ENCODE measurements around the gene ATP11B. TPM values are rescaled to one million over a fixed set of nuclear protein-coding genes. Genes with fewer than 3 reads are reported as not detected.

Gene ATP11B
- total RNA-seq (2022; extraction: Qiagen RNA extraction; ENCODE audit: low read depth): 7.0 to 13.5 TPM (median 11.4 TPM) in 5 replicates

DNA sequence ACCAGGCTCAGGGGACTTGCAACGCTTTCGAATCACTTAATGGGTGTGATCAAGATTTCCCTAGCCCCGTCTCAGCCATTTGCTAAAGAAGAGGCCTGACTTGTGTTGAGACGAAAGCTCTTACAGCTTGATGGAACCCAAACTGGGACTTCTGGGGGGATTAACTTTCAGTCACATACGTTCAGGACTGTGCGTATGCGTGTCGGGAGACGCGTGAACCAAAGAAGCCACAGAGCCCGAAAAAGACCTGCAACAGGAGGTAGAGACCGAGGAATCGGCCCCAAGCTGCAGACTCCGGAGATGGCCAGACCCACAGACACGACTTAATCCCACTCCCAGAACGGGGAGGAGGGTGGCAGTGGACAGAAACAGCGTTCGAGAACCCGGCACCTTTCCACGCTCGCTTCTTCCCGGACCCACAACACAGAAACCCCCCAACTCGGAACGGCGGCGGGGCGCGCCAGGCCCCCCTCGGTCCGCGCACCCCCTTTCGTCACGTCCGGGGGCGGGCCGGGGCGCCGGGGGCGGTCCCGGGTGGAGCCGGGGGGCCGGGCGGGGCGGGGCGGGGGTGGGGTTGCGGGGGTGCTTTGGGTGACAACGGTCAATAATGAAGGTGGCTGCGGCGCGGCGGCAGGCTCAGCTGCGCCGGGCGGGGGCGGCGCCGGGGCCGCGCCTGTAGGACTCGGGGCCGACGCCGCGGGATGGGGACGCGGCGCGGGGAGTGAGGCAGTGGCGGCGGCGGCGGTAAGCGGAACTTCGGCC lies at the start of gene ATP11B:
Gene ATP11B (plus strand): TSS at position 604 of the 762 bp plus-strand sequence. CDS start 256 bp downstream, outside the sequence.

Other genes starting within 250 kb of the ATP11B start
- gene DCUN1D1, start 187.0 kb downstream of the ATP11B start, total RNA-seq (2022; extraction: Qiagen RNA extraction; ENCODE audit: low read depth): 13.7 to 21.1 TPM (median 19.3 TPM) in 5 replicates